Bone marrow (tissue), 2 donors: ENCODE results near the gene GBGT1.
A peak's percentile ranks its signal among the peaks of the same experiment; 100 is the strongest.

Experiments used
- DNase-seq, 2 donors: peaks; one replicate each; lab custom pipeline; 2025; lab: John Stamatoyannopoulos, UW

GBGT1 gene

DNA sequence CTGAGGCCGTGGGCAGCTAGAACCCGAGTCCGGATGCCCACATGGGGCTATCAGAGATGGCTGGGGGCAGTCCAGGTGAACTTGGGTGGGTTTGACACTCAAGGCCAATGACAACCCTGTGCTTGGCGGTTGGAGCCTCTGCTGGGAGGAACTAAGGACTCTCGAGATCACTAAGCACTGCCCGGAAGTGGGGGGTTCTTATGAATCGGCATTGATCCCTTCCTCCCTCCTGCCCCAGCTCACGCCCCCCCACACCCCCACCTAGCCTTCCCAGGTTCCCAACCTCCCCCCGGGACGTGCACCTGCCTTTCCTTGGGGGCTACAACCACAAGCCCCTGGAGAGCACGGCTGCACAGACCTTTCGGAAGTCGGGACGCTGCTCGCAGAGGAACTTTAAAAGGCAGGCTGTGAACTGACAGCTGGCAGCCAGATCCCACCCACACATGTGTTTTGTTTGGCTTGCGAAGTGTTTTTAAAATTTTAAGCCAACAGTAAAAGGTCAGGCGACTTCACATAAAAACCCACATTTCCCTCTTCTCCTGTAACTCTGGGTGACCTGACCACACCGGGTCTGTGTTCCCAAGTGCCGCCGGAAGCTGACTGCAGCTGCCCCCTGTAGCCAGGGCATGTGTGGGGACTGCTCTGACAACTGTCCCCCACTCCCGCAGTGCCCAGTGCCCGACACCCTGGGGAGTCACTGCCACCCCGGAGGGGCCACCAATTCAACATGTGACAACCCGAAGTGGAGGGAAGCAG is 37.6 kb downstream of the GBGT1 start:
- DNase-seq: peak; percentile 32 to 41

DNA sequence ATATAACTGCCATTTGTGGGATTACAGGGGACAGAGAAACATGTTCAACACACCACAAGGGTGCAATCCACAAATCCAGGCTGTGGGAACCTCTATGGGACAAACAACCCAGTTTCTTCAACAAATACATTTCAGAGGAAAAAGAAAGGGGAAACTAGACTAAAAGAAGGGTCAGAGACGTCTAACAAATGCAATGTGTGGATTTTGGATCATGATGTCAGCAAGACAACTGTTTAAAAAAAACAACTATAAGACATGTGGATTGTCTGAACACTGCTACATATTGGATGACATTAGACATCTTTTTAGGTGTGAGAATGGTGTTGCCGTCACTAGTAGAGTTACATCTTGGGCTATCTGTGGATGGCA is 38.8 kb downstream of the GBGT1 start:
- DNase-seq: no peak

DNA sequence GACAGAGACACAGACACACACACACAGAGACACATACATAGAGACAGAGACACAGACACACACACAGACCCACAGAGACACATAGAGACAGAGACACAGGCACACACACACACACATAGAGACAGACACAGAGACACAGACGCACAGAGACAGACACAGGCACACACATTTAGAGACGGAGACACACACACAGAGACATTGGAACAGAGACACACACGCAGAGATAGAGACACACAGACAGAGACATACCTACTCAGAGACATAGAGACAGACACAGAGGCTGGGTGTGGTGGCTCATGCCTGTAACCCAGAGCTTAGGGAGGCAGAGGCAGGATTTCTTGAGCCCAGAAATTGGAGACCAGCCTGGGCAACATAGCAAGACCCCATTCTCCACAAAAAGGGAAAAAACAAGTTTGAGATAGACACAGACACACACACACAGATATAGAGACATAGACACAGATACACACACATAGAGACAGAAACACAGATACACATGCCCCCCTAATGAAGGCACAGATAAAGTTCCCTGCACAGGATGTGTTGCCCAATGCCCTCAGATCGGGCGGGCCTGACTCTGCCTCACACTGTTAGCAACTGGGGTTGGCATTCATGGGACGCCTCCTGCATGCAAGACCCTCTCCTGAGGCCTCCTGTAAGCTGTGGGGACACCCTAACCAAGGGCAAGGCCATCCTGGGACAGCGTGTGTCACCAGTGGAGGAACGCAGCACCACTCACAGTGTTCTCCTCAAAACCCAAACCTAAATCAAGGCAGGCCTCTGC is 39.4 kb downstream of the GBGT1 start:
- no peak for DNase-seq

DNA sequence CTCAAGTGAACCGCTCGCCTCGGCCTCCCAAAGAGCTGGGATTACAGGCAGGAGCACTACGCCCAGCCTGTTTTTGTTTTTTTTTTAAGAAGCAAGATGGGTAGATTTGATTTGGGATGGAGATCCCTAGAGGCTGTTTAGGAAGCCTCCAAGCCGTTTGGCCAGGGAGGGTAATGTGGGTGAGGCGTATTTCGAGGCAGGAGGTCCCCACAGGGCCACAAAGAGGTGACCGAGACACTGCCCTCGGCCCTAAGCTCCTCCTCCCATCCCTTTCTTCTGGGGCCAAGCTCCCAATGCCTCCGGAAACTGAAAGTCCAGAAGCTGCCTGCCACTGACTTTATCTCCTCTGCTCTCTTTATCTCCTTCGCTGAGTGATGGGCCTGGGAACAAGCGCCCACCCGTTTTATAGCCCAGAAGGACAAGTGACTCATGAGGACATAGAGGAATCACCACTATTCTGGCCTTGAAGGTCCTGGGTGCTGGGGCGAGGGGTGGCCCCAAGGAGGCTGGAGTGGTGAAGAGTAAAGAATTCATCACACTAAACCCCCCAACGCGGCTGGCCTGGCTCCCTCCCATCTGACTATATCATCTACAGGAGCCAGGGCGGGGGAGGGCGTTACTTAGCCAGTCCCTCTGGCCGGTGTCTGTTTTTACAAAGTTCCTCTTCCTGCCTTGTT is 40.6 kb downstream of the GBGT1 start:
- no peak for DNase-seq

- DNase-seq: no peak
Observed at GRCh38 chr9:133122605-133122934, 41.1 kb downstream of the GBGT1 start.

DNA sequence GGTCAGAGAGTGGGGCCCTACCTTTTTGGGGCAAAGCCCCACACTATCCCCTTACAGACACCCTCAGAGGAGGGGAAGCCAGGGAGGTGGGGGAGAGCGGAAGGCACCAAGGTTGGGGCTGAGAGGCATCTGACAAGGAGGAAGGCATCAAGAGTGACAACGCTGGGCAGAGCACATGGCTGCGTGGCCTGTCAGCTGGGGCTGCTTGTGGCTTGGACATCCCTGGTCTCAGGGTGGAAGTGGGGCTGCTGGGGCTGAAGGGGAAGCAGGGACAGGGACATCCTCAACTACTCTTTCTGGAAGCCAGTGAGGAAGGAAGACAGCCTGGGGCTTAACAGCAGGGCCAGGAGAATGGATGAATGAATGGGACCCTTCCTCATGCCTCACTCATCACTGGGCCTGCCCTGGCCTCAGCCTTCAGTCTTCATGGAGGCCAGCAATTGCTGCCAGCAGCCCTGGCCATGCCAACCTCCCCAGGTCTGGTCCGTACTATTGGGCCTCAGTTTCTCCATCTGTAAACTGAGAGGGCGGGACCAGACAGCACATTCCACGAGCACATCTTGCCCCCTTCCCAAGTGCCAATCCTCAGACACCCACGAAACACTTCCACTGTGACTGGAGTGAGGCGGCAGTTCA is 41.7 kb downstream of the GBGT1 start:
- peak in 1 of 2 donors; percentile 47 for DNase-seq

DNA sequence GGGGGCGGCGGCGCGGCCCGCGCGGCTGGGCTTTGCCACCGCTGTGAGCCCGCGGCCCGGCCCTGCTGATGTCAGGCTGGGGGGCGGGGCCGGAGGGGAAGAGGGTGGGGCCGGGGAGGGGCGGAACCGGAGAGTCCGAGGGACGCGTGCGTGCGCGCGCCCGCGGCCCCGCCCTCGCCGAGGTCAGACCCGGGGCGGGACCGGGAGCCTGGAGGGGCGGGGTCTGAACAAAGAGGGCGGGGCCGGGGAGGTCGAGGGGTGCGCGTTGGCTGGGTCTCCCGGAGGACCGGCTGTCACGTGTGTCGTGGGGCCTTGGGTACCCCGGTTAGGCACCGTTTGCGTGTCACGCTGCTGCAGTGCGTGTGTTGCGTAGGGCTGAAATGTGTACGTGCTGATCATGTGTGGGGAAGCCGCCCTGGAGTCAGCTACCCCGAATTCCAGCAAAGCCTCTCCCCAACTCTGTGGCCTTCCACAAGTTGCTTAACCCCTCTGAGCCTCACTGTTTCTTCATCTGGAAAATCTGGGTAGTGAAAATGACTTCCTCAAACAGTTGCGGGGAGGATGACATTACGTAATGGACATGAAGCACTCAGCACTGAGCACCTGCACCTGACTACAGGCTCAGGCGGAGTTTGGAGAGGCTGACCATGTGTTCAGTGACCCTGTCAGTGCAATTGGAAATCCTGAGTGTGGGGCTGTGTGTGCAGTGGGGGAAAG is 42.4 kb downstream of the GBGT1 start, which contains the start of gene RALGDS:
RALGDS (minus strand) TSS at position 43 of the 717 bp plus-strand sequence. CDS start 86 bp downstream, outside the sequence.
- DNase-seq: peak; percentile 77 to 80

DNA sequence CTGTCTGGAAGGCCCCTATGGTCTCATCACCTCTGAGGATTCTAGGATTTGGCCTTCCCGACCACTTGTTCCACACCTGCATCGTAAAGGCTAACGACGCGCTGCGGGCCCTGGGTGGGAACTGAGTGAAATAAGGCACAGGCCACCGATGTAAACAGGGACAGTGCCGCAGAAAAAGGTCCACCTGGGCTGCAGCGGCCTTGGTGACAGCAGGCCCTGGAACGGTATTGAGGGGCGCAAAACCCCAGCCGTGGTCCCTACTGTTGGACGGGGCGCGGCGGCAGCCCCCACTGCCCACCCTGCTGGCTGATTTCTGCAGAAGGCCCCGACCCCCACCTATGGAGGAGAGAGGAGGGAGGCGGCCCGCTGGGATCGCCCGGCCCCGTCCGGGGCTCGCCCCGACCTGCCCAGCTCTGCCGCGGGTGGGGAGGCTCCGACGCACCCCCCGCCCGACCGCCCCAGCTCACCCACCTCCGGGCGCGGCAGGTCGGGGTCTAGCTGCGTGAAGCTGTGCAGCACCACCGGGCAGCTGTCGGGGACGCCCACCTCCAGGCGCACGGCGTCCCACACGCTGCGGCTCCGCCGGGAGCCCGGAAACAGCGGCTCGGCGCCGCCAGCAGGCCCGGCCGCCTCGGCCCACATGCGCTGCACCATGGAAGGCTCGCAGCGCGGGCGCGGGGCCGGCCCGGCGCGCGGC is 43.1 kb downstream of the GBGT1 start:
- no peak for DNase-seq

DNA sequence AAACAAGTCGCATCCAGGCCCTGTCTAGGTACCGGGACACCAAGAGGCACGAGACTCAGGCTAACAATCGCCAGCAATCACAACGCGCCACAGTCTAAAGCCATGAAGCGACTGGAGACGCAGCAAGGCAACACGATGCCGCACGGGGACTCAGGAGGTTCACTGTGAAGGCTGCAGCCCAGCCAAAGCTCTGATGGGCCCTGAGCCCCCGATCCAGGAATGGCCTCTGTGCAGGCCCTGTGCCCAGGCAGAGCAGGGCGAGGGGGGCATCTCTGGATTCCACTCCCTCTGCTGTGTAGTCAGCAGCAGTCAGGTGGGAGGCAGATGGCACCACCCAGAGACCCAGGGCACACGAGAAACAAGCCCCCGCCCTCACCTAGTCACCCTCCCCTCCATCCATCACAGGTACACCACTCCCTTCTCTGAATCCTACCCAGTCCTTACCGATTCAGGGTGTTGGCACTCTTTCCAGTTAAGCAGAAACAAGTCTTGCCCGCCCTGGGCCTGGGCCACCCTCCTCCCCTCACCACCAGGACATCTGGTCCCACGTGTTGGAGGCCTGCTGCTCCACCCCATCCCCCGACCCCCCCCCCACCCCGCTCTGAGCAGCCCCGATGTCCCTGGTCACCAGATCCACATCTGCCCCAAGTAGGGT is 43.7 kb downstream of the GBGT1 start:
- DNase-seq: no peak

DNA sequence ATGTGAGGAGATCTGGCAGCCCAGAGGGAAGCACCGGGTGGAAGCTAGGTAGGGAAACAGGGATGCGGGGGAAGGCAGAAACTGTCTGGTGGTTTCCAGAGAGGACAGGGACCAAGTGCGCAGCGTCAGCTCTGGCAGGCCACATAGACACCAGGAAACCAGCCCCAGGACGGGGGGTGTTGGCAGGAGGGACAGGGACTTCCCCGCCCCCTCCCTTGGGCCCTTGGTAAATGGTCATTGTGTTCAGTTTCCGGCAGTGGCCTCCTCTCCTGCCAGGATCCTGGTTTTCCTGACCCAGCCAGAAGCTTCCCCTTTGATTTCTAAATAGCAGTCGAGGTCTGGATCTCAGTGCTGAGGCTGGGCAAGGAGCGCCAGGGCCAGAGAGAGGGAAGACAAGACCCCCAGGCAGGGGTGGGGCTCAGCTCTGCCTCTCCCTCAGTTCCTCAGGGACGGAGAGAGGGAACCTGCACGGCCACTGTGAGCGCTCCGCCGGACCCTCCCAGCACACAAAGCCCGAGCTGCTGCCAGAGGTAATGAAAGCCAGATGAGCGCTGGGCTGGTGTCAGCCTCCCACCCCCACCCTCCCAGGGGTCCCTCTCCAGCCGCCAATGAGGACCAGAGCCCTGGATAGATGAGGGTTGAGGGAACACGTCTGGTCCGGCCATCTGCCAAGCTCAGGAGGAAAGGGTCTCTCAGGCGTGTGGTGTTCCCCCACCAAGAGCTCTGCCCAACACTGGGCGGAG is 44.4 kb downstream of the GBGT1 start:
- DNase-seq: no peak

GRCh38 chr9:133118568-133118967 is 45.1 kb downstream of the GBGT1 start:
- no peak for DNase-seq

- DNase-seq: no peak
Observed at GRCh38 chr9:133118179-133118520, 45.6 kb downstream of the GBGT1 start.

DNA sequence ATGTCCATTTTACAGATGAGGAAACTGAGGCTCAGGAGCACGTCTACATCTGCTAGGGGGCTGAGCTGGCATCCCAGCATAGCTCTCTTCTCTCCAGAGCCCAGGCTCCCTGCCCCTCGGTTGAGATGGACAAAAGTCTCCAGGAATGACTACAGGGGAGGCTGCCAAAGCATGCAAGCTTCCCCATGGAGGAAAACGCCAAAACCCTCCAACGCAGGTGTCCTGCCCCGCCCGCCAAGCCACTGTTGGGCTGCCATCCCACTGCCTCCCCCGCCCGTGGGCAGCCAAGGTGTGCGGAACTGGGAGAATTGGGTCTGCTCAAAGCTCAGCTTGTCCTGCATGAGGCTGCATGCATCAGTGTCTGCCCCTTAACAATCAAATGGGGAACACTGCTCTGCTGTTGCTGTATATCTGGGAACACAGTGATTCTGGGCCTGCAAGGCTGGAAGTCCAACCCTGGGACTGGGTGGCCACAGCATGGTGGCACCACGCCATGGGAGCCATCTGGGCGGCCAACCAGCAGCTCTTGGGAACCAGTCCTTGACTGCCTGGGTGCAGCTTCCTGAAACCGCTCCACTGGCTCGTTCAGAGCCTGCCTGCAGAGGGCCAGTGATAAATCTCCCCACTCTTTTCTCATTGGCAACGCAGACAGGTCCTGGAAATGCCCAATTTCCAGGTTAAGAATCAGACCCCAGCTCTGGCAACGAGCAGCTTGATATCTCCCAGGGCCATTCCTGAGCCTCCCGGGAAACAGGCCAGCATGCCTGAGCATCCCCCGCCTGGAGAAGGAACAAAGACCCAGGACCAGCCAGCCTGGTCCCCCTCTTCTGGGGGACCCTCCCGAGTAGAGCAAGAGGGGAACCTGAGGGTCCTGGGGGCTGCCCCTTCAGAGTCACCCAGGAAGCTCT is 46.2 kb downstream of the GBGT1 start:
- DNase-seq: no peak

DNA sequence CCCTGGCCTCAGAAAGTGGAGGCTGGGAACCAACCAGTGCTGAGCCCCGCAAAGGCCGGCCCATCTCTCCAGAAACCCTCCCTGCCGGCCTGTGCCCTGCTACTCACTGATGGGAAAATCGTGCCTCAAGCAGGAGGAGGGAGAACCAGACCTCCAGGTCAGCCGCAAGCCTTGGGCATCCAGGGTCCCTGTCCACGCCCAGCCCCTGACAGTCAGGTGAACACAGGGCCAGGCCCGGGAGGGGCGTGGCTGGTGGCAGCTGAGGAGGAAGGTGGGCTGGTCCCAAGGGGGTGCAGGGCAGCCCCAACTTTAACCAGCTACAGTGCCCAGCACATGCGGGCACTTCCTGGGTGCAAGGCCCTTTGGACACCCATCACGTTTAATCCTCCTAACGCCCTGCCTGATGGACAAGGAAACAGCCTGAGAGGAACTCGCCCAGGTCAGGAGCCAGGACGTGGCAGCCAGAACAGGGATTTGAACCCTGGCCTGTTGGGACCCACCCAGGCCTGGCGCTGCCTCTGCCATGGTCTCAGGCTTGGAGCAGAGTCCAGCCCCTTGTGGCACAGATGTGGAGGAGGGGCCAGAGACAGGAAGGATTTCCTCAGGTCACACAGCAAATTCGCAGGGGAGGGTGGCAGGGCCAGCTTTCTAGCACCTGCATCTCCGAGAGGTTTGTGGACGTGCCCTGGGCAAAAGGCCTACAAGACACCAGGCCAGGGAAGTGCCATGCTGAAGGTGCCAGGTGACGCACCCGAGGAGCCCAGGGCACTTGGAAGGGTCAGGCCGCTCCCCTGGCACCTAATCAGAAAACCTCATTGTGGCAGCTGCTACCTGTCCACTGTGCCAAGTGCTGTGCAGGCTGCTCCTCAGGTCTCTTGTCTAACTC is 47.1 kb downstream of the GBGT1 start:
- DNase-seq: no peak

DNA sequence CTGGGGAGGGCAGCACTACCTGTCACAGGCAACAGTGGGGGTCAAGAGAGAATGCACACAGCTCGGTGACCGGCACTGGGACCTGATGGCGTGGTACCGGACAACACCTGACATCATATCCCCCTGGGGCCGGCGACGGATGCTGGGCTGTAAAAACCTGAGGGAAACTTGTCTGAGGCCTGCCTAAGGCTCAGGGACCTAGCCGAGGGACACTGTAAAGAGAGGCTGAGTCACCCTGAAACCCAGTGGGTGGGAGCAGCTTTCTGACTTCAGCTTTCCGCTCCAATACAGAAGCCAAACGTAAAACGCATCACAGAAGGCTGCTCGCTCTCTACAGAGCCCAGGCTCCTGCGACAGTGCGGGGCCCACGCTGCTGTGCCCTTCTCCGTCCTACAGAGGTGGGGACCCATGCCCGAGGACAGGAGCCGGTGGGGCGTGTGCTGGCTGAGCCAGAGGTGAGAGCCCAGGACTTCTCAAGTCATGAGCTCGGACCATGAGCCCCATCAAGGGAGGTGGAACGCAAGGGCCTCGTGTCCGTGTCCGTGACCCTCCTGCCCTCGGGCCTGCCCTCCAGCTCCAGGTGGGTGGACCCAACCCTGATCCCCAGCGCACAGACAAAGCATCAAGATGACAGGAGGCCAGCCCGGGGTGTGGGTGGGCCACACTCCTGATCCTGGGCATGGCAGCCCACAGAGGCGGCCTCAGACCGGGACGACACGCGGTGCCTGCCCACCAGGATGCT is 47.9 kb downstream of the GBGT1 start:
- no peak for DNase-seq

GRCh38 chr9:133114886-133115603 is 48.7 kb downstream of the GBGT1 start:
- DNase-seq: peak in 1 of 2 donors; percentile 21
